NOMO-1 treated with DMSO at 0.1 percent for 48 hours (cell line): Measurements from ENCODE around the gene DGKB.

Experiments used
- DNase-seq: peaks from one replicate; lab custom pipeline; 2025; ENCODE audit not compliant: unreplicated experiment; lab: John Stamatoyannopoulos, UW

The DGKB gene

GRCh38 chr7:14398526-14398925 is 504.0 kb downstream of the DGKB start:
- DNase-seq: no peak

- no peak for DNase-seq
These were observed 506.7 kb downstream of the DGKB start for GRCh38 chr7:14395860-14396259.

- DNase-seq: no peak
These were observed 507.8 kb downstream of the DGKB start for GRCh38 chr7:14394786-14395185.

GRCh38 chr7:14389595-14389994 is 513.0 kb downstream of the DGKB start:
- no peak for DNase-seq

- DNase-seq: no peak
These were observed 513.4 kb downstream of the DGKB start for GRCh38 chr7:14389181-14389591.

GRCh38 chr7:14385074-14385473 is 517.5 kb downstream of the DGKB start:
- DNase-seq: no peak

GRCh38 chr7:14381936-14382335 is 520.6 kb downstream of the DGKB start:
- DNase-seq: no peak

- DNase-seq: no peak
These were observed 521.2 kb downstream of the DGKB start for GRCh38 chr7:14381306-14381705.

GRCh38 chr7:14380881-14381280 is 521.7 kb downstream of the DGKB start:
- no peak for DNase-seq

- no peak for DNase-seq
These were observed 524.8 kb downstream of the DGKB start for GRCh38 chr7:14377646-14378266.

GRCh38 chr7:14376711-14377110 is 525.8 kb downstream of the DGKB start:
- no peak for DNase-seq

GRCh38 chr7:14375998-14376397 is 526.6 kb downstream of the DGKB start:
- no peak for DNase-seq

- DNase-seq: no peak
These were observed 528.2 kb downstream of the DGKB start for GRCh38 chr7:14374336-14374735.

- DNase-seq: no peak
These were observed 534.3 kb downstream of the DGKB start for GRCh38 chr7:14368285-14368684.

- DNase-seq: no peak
These were observed 551.4 kb downstream of the DGKB start for GRCh38 chr7:14351167-14351566.

GRCh38 chr7:14341200-14341775 is 561.3 kb downstream of the DGKB start:
- DNase-seq: no peak

GRCh38 chr7:14340393-14341074 is 562.0 kb downstream of the DGKB start:
- no peak for DNase-seq

GRCh38 chr7:14339861-14340260 is 562.7 kb downstream of the DGKB start:
- DNase-seq: no peak

- no peak for DNase-seq
These were observed 566.3 kb downstream of the DGKB start for GRCh38 chr7:14336256-14336655.

GRCh38 chr7:14332155-14332554 is 570.4 kb downstream of the DGKB start:
- no peak for DNase-seq

- no peak for DNase-seq
These were observed 577.8 kb downstream of the DGKB start for GRCh38 chr7:14324767-14325166.

- DNase-seq: no peak
These were observed 579.8 kb downstream of the DGKB start for GRCh38 chr7:14322724-14323123.

GRCh38 chr7:14321947-14322346 is 580.6 kb downstream of the DGKB start:
- DNase-seq: no peak
